ENCODE results near the gene C6orf120.

DNA sequence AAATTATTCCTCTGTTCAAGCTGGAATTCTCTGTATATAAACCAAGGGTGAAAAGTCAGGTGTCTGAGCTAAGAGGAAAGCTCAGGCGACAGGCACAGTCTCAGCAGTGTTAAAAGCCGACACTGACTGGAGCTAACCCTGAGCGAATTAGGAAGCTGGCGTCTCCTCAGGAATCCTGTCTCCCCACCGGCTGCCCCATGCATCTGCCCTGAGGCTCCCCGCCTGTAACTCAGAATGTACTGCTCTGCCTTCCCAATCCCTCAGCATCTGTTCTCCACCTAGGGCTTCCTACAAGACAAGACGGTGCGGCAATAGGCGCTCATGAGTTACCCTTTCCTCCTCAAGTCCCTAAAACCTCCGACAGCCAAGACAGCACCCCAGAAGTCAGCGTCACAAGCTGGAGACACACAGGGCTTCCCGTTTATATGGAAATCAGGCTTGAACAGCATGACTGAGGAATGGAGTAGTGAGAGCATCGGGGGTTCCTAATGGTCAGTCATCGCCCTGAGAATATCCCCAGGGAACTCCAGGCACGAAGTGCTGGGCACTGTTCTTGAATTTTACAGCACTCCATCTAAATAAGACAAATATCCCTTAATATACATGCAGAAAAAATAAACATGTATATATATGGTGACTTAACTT is 33.6 kb upstream of the C6orf120 start:
- TF ChIP-seq, protein P1, sequence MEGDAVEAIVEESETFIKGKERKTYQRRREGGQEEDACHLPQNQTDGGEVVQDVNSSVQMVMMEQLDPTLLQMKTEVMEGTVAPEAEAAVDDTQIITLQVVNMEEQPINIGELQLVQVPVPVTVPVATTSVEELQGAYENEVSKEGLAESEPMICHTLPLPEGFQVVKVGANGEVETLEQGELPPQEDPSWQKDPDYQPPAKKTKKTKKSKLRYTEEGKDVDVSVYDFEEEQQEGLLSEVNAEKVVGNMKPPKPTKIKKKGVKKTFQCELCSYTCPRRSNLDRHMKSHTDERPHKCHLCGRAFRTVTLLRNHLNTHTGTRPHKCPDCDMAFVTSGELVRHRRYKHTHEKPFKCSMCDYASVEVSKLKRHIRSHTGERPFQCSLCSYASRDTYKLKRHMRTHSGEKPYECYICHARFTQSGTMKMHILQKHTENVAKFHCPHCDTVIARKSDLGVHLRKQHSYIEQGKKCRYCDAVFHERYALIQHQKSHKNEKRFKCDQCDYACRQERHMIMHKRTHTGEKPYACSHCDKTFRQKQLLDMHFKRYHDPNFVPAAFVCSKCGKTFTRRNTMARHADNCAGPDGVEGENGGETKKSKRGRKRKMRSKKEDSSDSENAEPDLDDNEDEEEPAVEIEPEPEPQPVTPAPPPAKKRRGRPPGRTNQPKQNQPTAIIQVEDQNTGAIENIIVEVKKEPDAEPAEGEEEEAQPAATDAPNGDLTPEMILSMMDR (conservative IDR thresholded peaks at IDR 0.05) = no peak
- TF ChIP-seq ZFX (IDR thresholded peaks at IDR 0.05) = no peak

All from C4-2B (cell line).